ENCODE results near the gene COPS8.

- no peak for TF ChIP-seq CTCF (IDR thresholded peaks at IDR 0.05)
- TF ChIP-seq POLR2A (IDR thresholded peaks at IDR 0.05): no peak
Measured at GRCh38 chr2:237055386-237056100, 30.1 kb upstream of the COPS8 start.

All from thyroid gland (tissue), 4 donors.